T-helper 2 cell treated with Interferon-gamma antibody and Interleukin-4, amounts not matched to agents 100 ng/mL and 5 ng/mL, for 36 hours (primary cell): ENCODE data around the gene GLT8D2. TPM values are rescaled to one million over a fixed set of nuclear protein-coding genes. Genes with fewer than 3 reads are reported as not detected.

Experiments
- intact Hi-C: fragments of 100-400 bp; cut with micrococcal nuclease; formaldehyde crosslinking; loops from one replicate; pipeline ENCODE4 v1.15.1; 2023
- total RNA-seq: library from RNA; stranded (reverse); gene quantifications from 2 replicates; pipeline ENCODE4 v1.2.3, GENCODE V29; 2022

GLT8D2 gene
- total RNA-seq: 0.16 TPM in 1 of 2 replicates, not detected in the other

DNA sequence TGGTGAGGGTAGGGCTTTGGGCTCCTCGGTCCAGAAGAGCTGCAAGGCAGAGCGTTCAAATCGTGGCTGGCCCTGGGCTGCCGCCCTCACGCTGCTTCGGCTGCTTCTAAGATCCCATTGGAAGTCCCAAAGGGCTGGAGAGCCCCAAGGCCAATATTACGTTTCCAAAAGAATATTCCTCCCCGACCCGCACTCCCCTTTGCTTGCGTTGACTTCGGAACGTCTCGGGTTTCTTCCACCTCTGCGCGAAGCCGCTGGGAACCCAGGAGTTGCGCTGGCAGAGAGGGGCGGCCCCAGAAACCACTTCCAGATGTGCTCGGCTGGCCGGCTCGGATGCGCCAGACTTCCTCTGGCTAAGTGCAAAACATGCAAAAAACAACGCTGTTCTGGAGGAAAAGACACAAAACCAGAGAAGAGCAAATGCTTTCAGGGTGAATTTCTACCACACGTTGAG is at the start of gene GLT8D2:
Gene GLT8D2 (minus strand): TSS at position 285 of the 454 bp plus-strand sequence. CDS start 30,539 bp downstream, outside the sequence.
- intact Hi-C loops: no loop called here

- intact Hi-C loops: no loop called here
These were observed 48.0 kb upstream of the GLT8D2 start for GRCh38 chr12:104097954-104098353.

- intact Hi-C loops: no loop called here
These were observed 45.3 kb upstream of the GLT8D2 start for GRCh38 chr12:104095289-104095688.

GRCh38 chr12:104094284-104094683 is 44.3 kb upstream of the GLT8D2 start:
- intact Hi-C loops: no loop called here

- intact Hi-C loops: no loop called here
These were observed 41.1 kb upstream of the GLT8D2 start for GRCh38 chr12:104091136-104091535.

- intact Hi-C loops: no loop called here
These were observed 40.7 kb upstream of the GLT8D2 start for GRCh38 chr12:104090685-104091084.

GRCh38 chr12:104083769-104084475 is 33.9 kb upstream of the GLT8D2 start:
- intact Hi-C loops: no loop called here

GRCh38 chr12:104080764-104081163 is 30.8 kb upstream of the GLT8D2 start:
- intact Hi-C loops: no loop called here

- intact Hi-C loops: no loop called here
These were observed 29.0 kb upstream of the GLT8D2 start for GRCh38 chr12:104079024-104079423.

DNA sequence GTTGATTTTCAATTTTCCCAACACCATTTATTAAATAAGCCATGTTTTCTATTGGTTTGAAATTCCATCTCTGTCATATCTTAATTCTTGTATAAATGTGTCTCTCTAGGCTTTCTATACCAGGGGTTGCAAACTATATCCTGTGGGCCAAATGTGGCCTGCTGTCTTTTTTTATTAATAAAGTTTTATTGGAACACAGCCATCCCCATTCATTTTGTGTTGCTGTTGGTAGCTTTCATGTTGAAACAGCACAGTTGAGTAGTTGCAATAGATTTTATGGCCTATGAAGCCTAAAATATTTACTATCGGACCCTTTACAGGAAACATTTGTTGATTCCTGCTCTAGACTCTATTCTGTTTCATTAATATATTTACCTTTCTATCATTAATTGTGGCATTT is 23.7 kb upstream of the GLT8D2 start:
- intact Hi-C loops: no loop called here

- intact Hi-C loops: no loop called here
These were observed 22.1 kb upstream of the GLT8D2 start for GRCh38 chr12:104072099-104072498.

DNA sequence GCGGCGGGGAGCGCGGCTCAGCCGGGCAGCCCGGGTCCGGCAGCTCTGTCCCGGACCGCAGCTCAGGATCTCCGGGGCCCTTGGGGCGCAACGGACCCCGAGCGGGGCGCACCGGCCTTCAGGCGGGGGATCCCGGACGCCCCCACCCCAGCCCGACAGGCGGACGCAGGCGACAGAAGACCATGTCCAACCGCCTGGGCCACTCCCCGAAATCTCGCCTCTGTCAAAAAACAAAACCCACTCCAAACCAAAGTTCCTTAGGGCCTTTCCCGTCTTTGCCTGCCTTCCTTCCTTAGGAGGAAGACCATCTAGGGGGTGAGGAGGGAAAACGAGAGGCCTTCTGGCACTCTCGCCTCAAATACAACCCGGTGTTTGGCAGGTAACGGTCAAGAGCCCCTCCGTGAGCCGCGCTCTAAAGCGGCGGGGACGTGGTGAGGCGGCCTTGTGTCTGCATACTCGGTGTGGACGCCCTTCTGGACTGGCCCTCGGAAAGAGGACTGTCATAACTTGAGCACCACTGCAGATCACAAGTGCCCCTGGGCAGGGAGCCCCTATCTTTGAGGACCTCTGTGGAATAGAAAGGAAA is 14.9 kb upstream of the GLT8D2 start:
- intact Hi-C loops: loop anchor here (1.0 to 5.0 kb wide), 6 partner anchors 73 to 1042 kb away; partner anchors contain the start of genes HSP90B1, NFYB, NOPCHAP1 and TDG

- intact Hi-C loops: loop anchor here (1.0 to 5.0 kb wide), 6 partner anchors 74 to 1043 kb away; partner anchors contain the start of genes HSP90B1, NFYB, NOPCHAP1 and TDG
These were observed 14.2 kb upstream of the GLT8D2 start, which contains the start of gene HCFC2 for GRCh38 chr12:104064031-104064841. Gene HCFC2 (plus strand): TSS chr12:104064531. CDS start chr12:104064561, 30 bp downstream.

DNA sequence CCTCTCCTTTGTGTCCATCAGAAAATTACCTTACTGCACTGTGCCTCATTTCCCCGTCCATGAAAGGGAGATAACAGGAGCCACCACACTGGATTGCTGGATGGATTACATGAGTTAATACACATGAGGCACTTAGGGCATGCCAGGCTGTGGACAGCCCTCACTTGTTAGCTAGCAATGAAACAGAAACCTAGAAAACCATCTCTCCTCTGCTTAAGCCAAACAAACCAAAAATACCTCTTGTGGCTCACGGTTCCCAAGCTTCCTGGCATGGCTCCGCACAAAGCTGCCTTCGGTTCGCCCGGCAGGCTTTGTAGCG is 13.7 kb upstream of the GLT8D2 start:
- intact Hi-C loops: loop anchor here (1.0 to 5.0 kb wide), 6 partner anchors 75 to 1044 kb away; partner anchors contain the start of genes HSP90B1, NFYB, NOPCHAP1 and TDG

GRCh38 chr12:104060791-104061190 is 10.8 kb upstream of the GLT8D2 start:
- intact Hi-C loops: loop anchor here (5.0 kb wide), 1 partner anchor 927 kb away; the partner anchor contains the start of gene NOPCHAP1

- intact Hi-C loops: loop anchor here (5.0 kb wide), 1 partner anchor 927 kb away; the partner anchor contains the start of gene NOPCHAP1
These were observed 10.0 kb upstream of the GLT8D2 start for GRCh38 chr12:104059963-104060362.

DNA sequence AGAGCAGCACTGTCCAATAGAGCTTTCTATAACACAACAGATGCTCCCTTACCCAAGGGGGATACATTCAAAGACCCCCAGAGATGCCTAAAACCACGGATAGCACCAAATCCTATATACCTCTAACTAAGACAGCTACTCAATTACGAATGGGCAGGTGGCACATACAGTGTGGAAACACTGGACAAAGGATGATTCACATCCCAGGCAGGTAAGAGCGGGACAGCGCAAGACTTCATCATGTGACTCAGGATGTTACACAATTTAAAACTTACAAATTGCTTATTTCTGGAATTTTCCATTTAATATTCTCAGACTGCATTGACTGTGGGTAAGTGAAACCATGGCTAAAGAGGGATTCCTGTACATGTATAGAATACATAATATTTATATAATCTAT is 8.8 kb upstream of the GLT8D2 start:
- intact Hi-C loops: no loop called here

DNA sequence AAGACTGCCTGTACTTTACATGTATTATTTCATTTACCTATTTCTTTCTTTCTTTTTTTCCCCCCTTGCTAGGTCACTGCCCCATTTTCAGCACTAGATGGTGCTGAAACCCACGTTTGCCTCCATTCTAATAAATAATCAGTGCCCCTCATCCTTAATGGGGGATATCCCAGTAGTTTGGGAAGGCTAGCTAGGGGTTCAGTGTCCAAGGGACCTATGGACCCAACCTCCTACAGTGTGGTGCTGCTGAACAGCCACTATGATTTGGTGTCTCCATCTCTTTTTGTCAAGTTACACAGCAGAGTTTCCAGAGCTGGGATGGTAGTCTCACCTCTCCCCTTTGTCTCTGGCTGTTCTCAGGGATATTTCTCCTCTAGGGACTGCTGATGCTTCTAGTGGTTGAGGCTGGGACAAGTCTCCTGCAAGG is 7.8 kb upstream of the GLT8D2 start:
- intact Hi-C loops: loop anchor here (1.0 kb wide), 1 partner anchor 52 kb away; no protein-coding TSS in a partner anchor

DNA sequence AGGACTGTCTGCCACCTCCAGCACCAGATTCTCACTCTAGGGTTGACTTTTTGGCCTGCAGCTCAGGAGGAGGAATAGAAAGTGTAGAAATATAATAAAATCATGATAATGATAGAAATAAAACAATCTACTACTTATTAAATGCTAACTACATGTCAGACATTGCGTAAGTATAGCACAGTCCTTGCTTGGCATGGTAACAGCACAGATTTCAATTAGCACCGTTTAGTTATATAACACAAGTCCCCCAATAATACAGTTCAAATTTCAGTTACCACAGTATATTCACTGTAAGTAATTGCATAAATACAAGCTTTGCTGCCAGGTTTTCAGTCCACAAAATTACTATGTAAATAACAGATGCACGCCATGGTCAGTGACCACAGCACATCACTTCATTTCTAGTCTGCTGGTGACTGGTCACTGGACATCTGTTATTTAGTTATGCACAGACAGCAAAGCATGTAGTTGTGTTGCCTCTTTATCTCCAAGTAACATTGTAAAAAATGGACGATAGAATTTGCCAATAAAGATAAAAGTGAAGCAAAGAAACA is 6.5 kb upstream of the GLT8D2 start:
- intact Hi-C loops: no loop called here

DNA sequence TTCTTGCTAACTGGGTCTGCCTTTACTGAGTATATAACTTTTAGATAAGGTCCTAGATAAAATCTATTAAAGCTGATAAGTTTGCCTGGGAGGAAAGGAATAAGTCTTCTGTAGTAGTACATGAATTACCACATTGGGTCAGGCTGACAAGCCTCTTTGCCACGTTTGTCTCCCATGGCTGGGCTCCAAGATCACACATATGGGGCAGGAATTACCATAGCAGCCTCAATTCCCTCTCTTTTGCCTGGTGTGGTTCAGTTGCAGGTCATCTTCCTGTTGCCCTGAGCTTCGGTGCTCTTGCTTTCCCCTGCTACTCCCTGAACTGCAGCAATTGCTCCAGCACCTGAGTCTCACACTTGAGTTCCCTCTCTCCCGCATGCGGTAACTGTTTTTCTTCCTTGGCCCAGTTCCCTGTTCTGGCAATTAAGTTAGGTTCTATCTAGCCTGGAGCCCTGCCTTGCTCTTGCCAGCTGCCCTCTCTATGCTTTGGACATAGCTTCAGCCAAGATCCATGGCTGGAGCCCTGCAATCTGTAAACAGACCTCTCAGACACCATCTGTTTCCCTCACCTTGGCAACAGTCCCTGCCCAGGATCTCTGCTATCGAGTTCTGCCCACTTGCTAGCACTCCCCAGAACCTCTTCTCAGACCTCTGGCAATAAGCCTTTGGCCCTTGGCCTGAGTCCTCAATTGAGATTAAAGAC is 5.8 kb upstream of the GLT8D2 start:
- intact Hi-C loops: no loop called here
